ENCODE data around the gene CST11. TPM values are rescaled to one million over a fixed set of nuclear protein-coding genes. Genes with fewer than 3 reads are reported as not detected.

The CST11 gene
- total and polyA plus RNA-seq, 9 of the 15 experiments (the other 6 are each of a cell fraction or from before 2014, with no cell fraction given), result not detected

DNA sequence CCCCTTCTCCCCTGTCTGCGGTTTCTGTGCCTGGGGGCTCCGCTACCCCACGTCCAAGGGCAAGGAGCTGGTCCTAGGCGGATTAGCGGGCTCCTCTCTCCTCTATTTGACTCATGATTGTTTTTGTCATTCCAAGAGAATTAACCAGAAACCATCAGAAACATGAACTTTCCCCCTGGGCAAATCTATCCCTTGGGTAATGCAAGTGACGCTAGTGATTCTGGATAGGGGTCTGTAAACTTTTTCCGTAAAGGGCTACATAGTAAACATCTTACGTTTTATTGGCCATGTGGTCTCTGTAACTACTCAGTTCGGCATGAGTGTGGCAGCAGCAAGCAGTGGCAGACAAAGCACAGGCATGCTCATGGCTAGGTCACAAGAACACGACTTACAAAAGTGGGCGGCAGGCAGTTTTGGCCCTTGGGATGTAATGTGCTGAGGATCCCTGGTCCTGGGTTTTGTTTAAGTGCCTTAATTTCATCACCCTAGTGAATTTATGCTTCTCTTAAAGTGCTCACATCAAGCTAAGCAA lies 654 bp downstream of the CST11 start (continued):
- TF ChIP-seq SIRT6 (IDR thresholded peaks at IDR 0.05; ENCODE audit: low read depth, low read length) (no peak), SMARCE1 (IDR thresholded peaks at IDR 0.05) (no peak)

DNA sequence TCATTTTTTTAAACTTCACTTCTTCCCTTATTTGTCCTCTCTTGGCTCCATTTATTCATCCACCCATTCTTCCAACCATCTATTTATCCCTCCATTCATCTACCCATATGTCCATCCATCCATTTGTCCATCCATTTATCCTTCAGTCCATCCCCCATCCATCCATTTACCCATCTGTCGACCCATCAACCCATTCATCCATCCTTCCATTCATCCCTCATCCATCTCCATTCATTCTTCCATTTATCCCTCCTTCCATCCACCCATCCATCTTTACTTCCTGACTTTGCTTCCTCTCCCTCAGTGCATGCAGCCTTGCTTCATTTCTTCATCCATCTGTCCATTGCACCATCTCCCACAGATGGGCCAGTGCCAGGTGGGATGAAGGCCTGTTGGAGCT lies 1.8 kb downstream of the CST11 start:
- H3K9me1 ChIP-seq (ENCODE audit: control insufficient read depth, insufficient read depth, low read length), result no peaks in the 10 kb centered on the region
- POLR2A ChIA-PET, result no interaction called here
- CTCF ChIA-PET (ENCODE audit: low intra/inter-chr PET ratio), result no interaction called here
- peaks cover 0 to 46% of the 10 kb centered on the region in 2 experiments; a peak in 4 of 5 replicates for H3K27me3 ChIP-seq (ENCODE audit: control insufficient read depth in 2 of 2, insufficient read depth in 2 of 2, low read length in 2 of 2)
- WGBS (ENCODE audit: insufficient coverage, low coverage, missing lambda C conversion rate), result 0% methylated on average over 1 of the region's 1 CpG
- no peaks in the 10 kb centered on the region for H3K4me1 ChIP-seq (replicated peaks in 1 of 2; ENCODE audit: control insufficient read depth in 2 of 2, insufficient read depth in 2 of 2, low read length in 2 of 2)
- ATAC-seq, result no peak
- in situ Hi-C loops (cut with MboI) (no loop called here), intact Hi-C loops (cut with micrococcal nuclease) (no loop called here)
- no TSS peak for BruUV-seq (replicated peaks)
- H3K9me3 ChIP-seq (replicated peaks; ENCODE audit: control insufficient read depth, insufficient read depth, low read depth, low read length), result no peaks in the 10 kb centered on the region
- H3K9ac ChIP-seq (ENCODE audit: insufficient read depth in 1 of 2, low read depth in 2 of 2, low read length in 2 of 2), result no peak overlapping the region
- H3K36me3 ChIP-seq (ENCODE audit: control insufficient read depth, insufficient read depth, low read length), result no peaks in the 10 kb centered on the region
- H3K4me2 ChIP-seq (ENCODE audit: insufficient read depth, low read length), result no peak overlapping the region
- no peak overlapping the region for H2AFZ ChIP-seq (ENCODE audit: low read depth, low read length)
- H3K4me3 ChIP-seq, result no peak overlapping the region
- H4K20me1 ChIP-seq (replicated peaks; ENCODE audit: control insufficient read depth, insufficient read depth, low read length), result no peaks in the 10 kb centered on the region
- H3K79me2 ChIP-seq (ENCODE audit: control insufficient read depth, insufficient read depth, low read length), result no peaks in the 10 kb centered on the region
- H3K27ac ChIP-seq (ENCODE audit: extremely low read depth, low read depth, low read length), result no peak overlapping the region
- DNase-seq (ENCODE audit: extremely low read depth in 1 of 4, low spot score in 3 of 4), result no peak
- no peak for FAIRE-seq
- TF ChIP-seq CBFA2T3 (IDR thresholded peaks at IDR 0.05), result no peak
- no peak for TF ChIP-seq ZNF23 (CRISPR knock-in tag; IDR thresholded peaks at IDR 0.05)
- TF ChIP-seq, protein P1, sequence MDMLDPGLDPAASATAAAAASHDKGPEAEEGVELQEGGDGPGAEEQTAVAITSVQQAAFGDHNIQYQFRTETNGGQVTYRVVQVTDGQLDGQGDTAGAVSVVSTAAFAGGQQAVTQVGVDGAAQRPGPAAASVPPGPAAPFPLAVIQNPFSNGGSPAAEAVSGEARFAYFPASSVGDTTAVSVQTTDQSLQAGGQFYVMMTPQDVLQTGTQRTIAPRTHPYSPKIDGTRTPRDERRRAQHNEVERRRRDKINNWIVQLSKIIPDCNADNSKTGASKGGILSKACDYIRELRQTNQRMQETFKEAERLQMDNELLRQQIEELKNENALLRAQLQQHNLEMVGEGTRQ (CRISPR knock-in tag; IDR thresholded peaks at IDR 0.05), result no peak
- no peak for TF ChIP-seq POLR3A (IDR thresholded peaks at IDR 0.05; ENCODE audit: borderline replicate concordance, extremely low read depth, insufficient read depth, insufficient read length)
- TF ChIP-seq NR2C1 (IDR thresholded peaks at IDR 0.05), result no peak
- TF ChIP-seq NR2C1 (tag; IDR thresholded peaks at IDR 0.05), result no peak
- TF ChIP-seq, protein P2, sequence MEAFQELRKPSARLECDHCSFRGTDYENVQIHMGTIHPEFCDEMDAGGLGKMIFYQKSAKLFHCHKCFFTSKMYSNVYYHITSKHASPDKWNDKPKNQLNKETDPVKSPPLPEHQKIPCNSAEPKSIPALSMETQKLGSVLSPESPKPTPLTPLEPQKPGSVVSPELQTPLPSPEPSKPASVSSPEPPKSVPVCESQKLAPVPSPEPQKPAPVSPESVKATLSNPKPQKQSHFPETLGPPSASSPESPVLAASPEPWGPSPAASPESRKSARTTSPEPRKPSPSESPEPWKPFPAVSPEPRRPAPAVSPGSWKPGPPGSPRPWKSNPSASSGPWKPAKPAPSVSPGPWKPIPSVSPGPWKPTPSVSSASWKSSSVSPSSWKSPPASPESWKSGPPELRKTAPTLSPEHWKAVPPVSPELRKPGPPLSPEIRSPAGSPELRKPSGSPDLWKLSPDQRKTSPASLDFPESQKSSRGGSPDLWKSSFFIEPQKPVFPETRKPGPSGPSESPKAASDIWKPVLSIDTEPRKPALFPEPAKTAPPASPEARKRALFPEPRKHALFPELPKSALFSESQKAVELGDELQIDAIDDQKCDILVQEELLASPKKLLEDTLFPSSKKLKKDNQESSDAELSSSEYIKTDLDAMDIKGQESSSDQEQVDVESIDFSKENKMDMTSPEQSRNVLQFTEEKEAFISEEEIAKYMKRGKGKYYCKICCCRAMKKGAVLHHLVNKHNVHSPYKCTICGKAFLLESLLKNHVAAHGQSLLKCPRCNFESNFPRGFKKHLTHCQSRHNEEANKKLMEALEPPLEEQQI (IDR thresholded peaks at IDR 0.05), result no peak
- TF ChIP-seq TCF3 (CRISPR knock-in tag; IDR thresholded peaks at IDR 0.05), result no peak
- TF ChIP-seq ZNF165 (CRISPR knock-in tag; IDR thresholded peaks at IDR 0.05; ENCODE audit: borderline replicate concordance), result no peak
- no peak for TF ChIP-seq ADNP (tag; IDR thresholded peaks at IDR 0.05)
- TF ChIP-seq RBM14 (IDR thresholded peaks at IDR 0.05; ENCODE audit: borderline replicate concordance, insufficient read depth, low read depth, low read length), result no peak
- no peak for TF ChIP-seq SRSF7 (optimal IDR thresholded peaks at IDR 0.05; ENCODE audit: low read depth, low read length)
- TF ChIP-seq POLR2AphosphoS5 (IDR thresholded peaks at IDR 0.05; ENCODE audit: control insufficient read depth, insufficient read depth, low read depth, low read length), result no peak
- no peak for TF ChIP-seq POLR2B (IDR thresholded peaks at IDR 0.05; ENCODE audit: low read depth, partially characterized antibody)
- TF ChIP-seq, protein P3, sequence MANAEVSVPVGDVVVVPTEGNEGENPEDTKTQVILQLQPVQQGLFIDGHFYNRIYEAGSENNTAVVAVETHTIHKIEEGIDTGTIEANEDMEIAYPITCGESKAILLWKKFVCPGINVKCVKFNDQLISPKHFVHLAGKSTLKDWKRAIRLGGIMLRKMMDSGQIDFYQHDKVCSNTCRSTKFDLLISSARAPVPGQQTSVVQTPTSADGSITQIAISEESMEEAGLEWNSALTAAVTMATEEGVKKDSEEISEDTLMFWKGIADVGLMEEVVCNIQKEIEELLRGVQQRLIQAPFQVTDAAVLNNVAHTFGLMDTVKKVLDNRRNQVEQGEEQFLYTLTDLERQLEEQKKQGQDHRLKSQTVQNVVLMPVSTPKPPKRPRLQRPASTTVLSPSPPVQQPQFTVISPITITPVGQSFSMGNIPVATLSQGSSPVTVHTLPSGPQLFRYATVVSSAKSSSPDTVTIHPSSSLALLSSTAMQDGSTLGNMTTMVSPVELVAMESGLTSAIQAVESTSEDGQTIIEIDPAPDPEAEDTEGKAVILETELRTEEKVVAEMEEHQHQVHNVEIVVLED (CRISPR knock-in tag; IDR thresholded peaks at IDR 0.05), result no peak
- no peak for TF ChIP-seq MED1 (CRISPR knock-in tag; IDR thresholded peaks at IDR 0.05; ENCODE audit: borderline replicate concordance)
- TF ChIP-seq MTA1 (IDR thresholded peaks at IDR 0.05; ENCODE audit: borderline replicate concordance), result no peak
